H1 (cell line): ENCODE measurements around the gene CCDC195. TPM values are rescaled to one million over a fixed set of nuclear protein-coding genes. Genes with fewer than 3 reads are reported as not detected.
"Not testable (repeated sequence)": the region's sequence is repeated elsewhere in the genome, so short reads cannot be mapped to it uniquely, and the experiment has no call there.

Source experiments
- CTCF ChIA-PET: fragments of 300-600 bp; sonication (Branson Sonifier 250); formaldehyde crosslinking; loops from one replicate; lab custom pipeline; 2021; ENCODE audit not compliant: partially characterized antibody; lab: Charles Lee
- POLR2A ChIA-PET: fragments of 300-600 bp; sonication (Branson Sonifier 250); formaldehyde crosslinking; loops from one replicate; lab custom pipeline; 2021; ENCODE audit warnings: inconsistent platforms; ENCODE audit not compliant: partially characterized antibody; lab: Charles Lee
- DNase-seq, 2 experiments: peaks; one replicate each; pipeline versions ENCODE4 v3.0.0 to v3.0.0-alpha.2; 2010 to 2022; ENCODE audit warnings: low spot score in 2 of 2, low read depth in 1 of 2, mixed read lengths in 1 of 2
- FAIRE-seq: peaks from 2 replicates; lab custom pipeline; 2011; peaks lifted over from hg19 to GRCh38; lab: Jason Lieb, UNC
- H2AFZ ChIP-seq: 2 replicates; pipeline ENCODE4 v1.8.1; 2012; ENCODE audit warnings: low read length, inconsistent platforms
- H2AK5ac ChIP-seq: 2 replicates; pipeline ENCODE4 v1.6.1; 2013; ENCODE audit warnings: low read depth, low read length
- H2BK120ac ChIP-seq: replicated peaks from 2 replicates; pipeline ENCODE3; 2013; ENCODE audit warnings: low read depth, low read length, inconsistent platforms
- H2BK12ac ChIP-seq: 2 replicates; pipeline ENCODE4 v1.6.1; 2013; ENCODE audit warnings: low read depth, low read length
- H2BK15ac ChIP-seq: 2 replicates; pipeline ENCODE4 v1.6.1; 2013; ENCODE audit warnings: low read length
- H2BK20ac ChIP-seq: 2 replicates; pipeline ENCODE4 v1.6.1; 2013; ENCODE audit warnings: low read length
- H2BK5ac ChIP-seq: 2 replicates; pipeline ENCODE4 v1.6.1; 2013; ENCODE audit warnings: low read depth, low read length
- H3K14ac ChIP-seq: 2 replicates; pipeline ENCODE4 v1.6.1; 2013; ENCODE audit warnings: inconsistent platforms; ENCODE audit not compliant: insufficient read length
- H3K18ac ChIP-seq: 2 replicates; pipeline ENCODE4 v1.6.1; 2013; ENCODE audit warnings: low read length; ENCODE audit errors: extremely low read depth
- H3K23ac ChIP-seq: 2 replicates; pipeline ENCODE4 v1.6.1; 2013; ENCODE audit warnings: inconsistent platforms; ENCODE audit not compliant: insufficient read length
- H3K23me2 ChIP-seq: 2 replicates; pipeline ENCODE4 v1.6.1; 2013; ENCODE audit warnings: low read depth, low read length
- H3K27ac ChIP-seq: 2 replicates; pipeline ENCODE4 v1.6.1; 2011; ENCODE audit warnings: low read depth, low read length, inconsistent platforms
- H3K27me3 ChIP-seq, 4 experiments: replicated peaks in 1 of 4; 1 replicate in 1 of 4; 2 replicates in 3 of 4; pipeline versions ENCODE4 v1.6.1 to v1.8.1; 2011 to 2013; ENCODE audit warnings: low read length in 3 of 4, mild to moderate bottlenecking in 3 of 4, inconsistent platforms in 2 of 4, mixed read lengths in 2 of 4, moderate library complexity in 1 of 4; ENCODE audit not compliant: control insufficient read depth in 3 of 4, insufficient read depth in 3 of 4; ENCODE audit errors: extremely low read depth in 1 of 4
- H3K36me3 ChIP-seq, 4 experiments: 2 replicates each; pipeline versions ENCODE4 v1.6.1 to v1.8.1; 2011 to 2013; ENCODE audit warnings: mild to moderate bottlenecking in 4 of 4, low read length in 3 of 4, moderate library complexity in 2 of 4, control low read depth in 1 of 4, inconsistent platforms in 1 of 4; ENCODE audit not compliant: insufficient read depth in 4 of 4, control insufficient read depth in 2 of 4
- H3K4ac ChIP-seq: replicated peaks from 2 replicates; pipeline ENCODE3; 2013; ENCODE audit warnings: low read length, low read depth, mixed read lengths, inconsistent platforms; ENCODE audit not compliant: insufficient read length
- H3K4me1 ChIP-seq, 4 experiments: replicated peaks in 1 of 4; 1 replicate in 1 of 4; 2 replicates in 3 of 4; pipeline versions ENCODE4 v1.6.1 to v1.8.1; 2011 to 2013; ENCODE audit warnings: low read length in 3 of 4, inconsistent platforms in 2 of 4, mixed read lengths in 1 of 4; ENCODE audit not compliant: insufficient read depth in 4 of 4, control insufficient read depth in 3 of 4
- H3K4me2 ChIP-seq, 2 experiments: 2 replicates each; pipeline versions ENCODE4 v1.6.1 to v1.8.1; 2011 to 2013; ENCODE audit warnings: low read depth in 2 of 2, low read length in 2 of 2, control low read depth in 1 of 2, inconsistent platforms in 1 of 2, mild to moderate bottlenecking in 1 of 2; ENCODE audit not compliant: insufficient read depth in 1 of 2
- H3K4me3 ChIP-seq, 4 experiments: fragments of 200-600, 300-600 bp in 1 of 4; sonication (generic), shearing (Covaris generic), sonication (Bioruptor Twin) in 1 of 4; 2 replicates each; pipeline versions ENCODE4 v1.5.1 to v1.8.1; 2011 to 2016; ENCODE audit warnings: low read length in 4 of 4, low read depth in 3 of 4, control low read depth in 2 of 4, inconsistent platforms in 2 of 4, mild to moderate bottlenecking in 2 of 4, mixed read lengths in 1 of 4, moderate library complexity in 1 of 4; ENCODE audit not compliant: insufficient read depth in 2 of 4; ENCODE audit errors: extremely low read depth in 1 of 4
- H3K56ac ChIP-seq: replicated peaks from 2 replicates; pipeline ENCODE3; 2013; ENCODE audit warnings: low read depth, mild to moderate bottlenecking, mixed read lengths, low read length, inconsistent platforms; ENCODE audit not compliant: insufficient read length
- H3K79me1 ChIP-seq: 2 replicates; pipeline ENCODE4 v1.6.1; 2013; ENCODE audit warnings: low read depth, low read length, control low read depth
- H3K79me2 ChIP-seq, 2 experiments: 2 replicates each; pipeline versions ENCODE4 v1.6.1 to v1.8.1; 2012 to 2013; ENCODE audit warnings: low read length in 2 of 2, mild to moderate bottlenecking in 2 of 2, inconsistent platforms in 1 of 2; ENCODE audit not compliant: insufficient read depth in 2 of 2, control insufficient read depth in 1 of 2
- H3K9ac ChIP-seq, 4 experiments: replicated peaks in 1 of 4; 1 replicate in 1 of 4; 2 replicates in 3 of 4; pipeline versions ENCODE4 v1.6.1 to v1.8.1; 2011 to 2013; ENCODE audit warnings: low read depth in 3 of 4, low read length in 3 of 4, control low read depth in 2 of 4, mild to moderate bottlenecking in 2 of 4, moderate library complexity in 2 of 4, inconsistent platforms in 1 of 4; ENCODE audit errors: extremely low read depth in 1 of 4
- H3K9me3 ChIP-seq, 2 experiments: 2 replicates each; pipeline versions ENCODE4 v1.6.1 to v1.8.1; 2012 to 2013; ENCODE audit warnings: mild to moderate bottlenecking in 2 of 2, moderate library complexity in 2 of 2, control low read depth in 1 of 2, inconsistent platforms in 1 of 2, low read depth in 1 of 2, low read length in 1 of 2, mixed read lengths in 1 of 2; ENCODE audit not compliant: insufficient read depth in 2 of 2
- H4K20me1 ChIP-seq, 2 experiments: replicated peaks in 1 of 2; 2 replicates each; pipeline versions ENCODE3 to v1.8.1; 2011 to 2013; ENCODE audit warnings: inconsistent platforms in 2 of 2, low read length in 2 of 2, mild to moderate bottlenecking in 1 of 2; ENCODE audit not compliant: insufficient read depth in 2 of 2, control insufficient read depth in 1 of 2
- H4K5ac ChIP-seq: 2 replicates; pipeline ENCODE4 v1.6.1; 2013; ENCODE audit warnings: low read length, low read depth, mixed read lengths, inconsistent platforms; ENCODE audit not compliant: insufficient read length
- H4K8ac ChIP-seq: 2 replicates; pipeline ENCODE4 v1.8.0; 2013; ENCODE audit warnings: mild to moderate bottlenecking, moderate library complexity, low read length, inconsistent platforms; ENCODE audit not compliant: insufficient read depth; ENCODE audit errors: extremely low read depth
- H4K91ac ChIP-seq: replicated peaks from 2 replicates; pipeline ENCODE3; 2013; ENCODE audit warnings: low read length, mixed read lengths, inconsistent platforms; ENCODE audit not compliant: insufficient read length
- WGBS, 2 experiments: shearing (Covaris generic) in 1 of 2; methylation state at CpG; one replicate each; pipeline versions ENCODE4 v1.1.6 to v1.1.7; 2013 to 2015; ENCODE audit warnings: low lambda C conversion rate in 2 of 2, mixed read lengths in 2 of 2, inconsistent platforms in 1 of 2, low coverage in 1 of 2, missing lambda C conversion rate in 1 of 2; ENCODE audit not compliant: insufficient replicate concordance in 2 of 2, insufficient coverage in 1 of 2, insufficient read length in 1 of 2; ENCODE audit errors: extremely low coverage in 1 of 2, missing lambda C conversion rate in 1 of 2; 5-methylcytosine and 5-hydroxymethylcytosine counted together
- polyA plus RNA-seq, 7 experiments: library from polyadenylated mRNA; depleted of rRNA in 3 of 7; stranded (reverse) in 5 of 7; unstranded in 2 of 7; fragments of >200 nt in 5 of 7; fragments of 200-250 nt in 2 of 7; gene quantifications; 1 replicate in 5 of 7; 2 replicates in 1 of 7; 4 replicates in 1 of 7; pipeline versions ENCODE4 v1.2.1 to v1.2.3, GENCODE V29; 2011 to 2013; ENCODE audit warnings: missing spikeins in 2 of 7, mixed read lengths in 2 of 7
- total RNA-seq: library from RNA; stranded (reverse); fragmentation: NEBNext Ultra II Directional; extraction: Animal tissue kit (Norgen Biotek cat#: 25700); gene quantifications from 2 replicates; pipeline ENCODE4 v1.2.1, GENCODE V29; 2021

CCDC195 gene
- total and polyA plus RNA-seq, 2 of the 8 experiments (the other 6 are each of a cell fraction or from before 2014, with no cell fraction given), result not detected

DNA sequence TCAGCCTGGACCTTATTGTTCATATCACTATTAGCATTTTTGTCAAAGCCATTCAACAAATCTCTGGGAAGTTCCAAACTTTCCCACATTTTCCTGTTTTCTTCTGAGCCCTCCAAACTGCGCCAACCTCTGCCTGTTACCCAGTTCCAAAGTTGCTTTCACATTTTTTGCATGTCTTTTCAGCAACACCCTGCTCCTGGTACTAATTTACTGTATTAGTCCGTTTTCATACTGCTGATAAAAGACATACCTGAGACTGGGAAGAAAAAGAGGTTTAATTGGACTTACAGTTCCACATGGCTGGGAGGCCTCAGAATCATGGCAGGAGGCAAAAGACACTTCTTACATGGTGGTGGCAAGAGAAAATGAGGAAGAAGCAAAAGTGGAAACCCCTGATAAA is 52.8 kb downstream of the CCDC195 start:
- H3K79me1 ChIP-seq, FAIRE-seq, H2AFZ ChIP-seq, H3K23ac ChIP-seq, H3K9ac ChIP-seq, H3K56ac ChIP-seq, H3K4me1 ChIP-seq, POLR2A ChIA-PET, H4K8ac ChIP-seq, H2BK5ac ChIP-seq, H3K14ac ChIP-seq, H3K4me3 ChIP-seq, H3K18ac ChIP-seq, H3K79me2 ChIP-seq, DNase-seq, H2BK20ac ChIP-seq, H2AK5ac ChIP-seq, H3K36me3 ChIP-seq, H2BK120ac ChIP-seq, H2BK12ac ChIP-seq, H3K4ac ChIP-seq, H3K23me2 ChIP-seq, H2BK15ac ChIP-seq, H4K20me1 ChIP-seq, H4K5ac ChIP-seq, H3K4me2 ChIP-seq, H4K91ac ChIP-seq, H3K27me3 ChIP-seq, H3K27ac ChIP-seq: not testable (repeated sequence)
- WGBS, 2 experiments, result 76% methylated on average over 2 of the region's 2 CpGs; no CpG with 5 or more reads in 1 of the 2 experiments
- H3K9me3 ChIP-seq, result peaks cover 13 to 23% of the 10 kb centered on the region in 2 experiments
- CTCF ChIA-PET, result interaction anchor here (1.0 kb wide), 1 partner anchor 12 kb away, joined by 3 read pairs; no protein-coding TSS in a partner anchor

DNA sequence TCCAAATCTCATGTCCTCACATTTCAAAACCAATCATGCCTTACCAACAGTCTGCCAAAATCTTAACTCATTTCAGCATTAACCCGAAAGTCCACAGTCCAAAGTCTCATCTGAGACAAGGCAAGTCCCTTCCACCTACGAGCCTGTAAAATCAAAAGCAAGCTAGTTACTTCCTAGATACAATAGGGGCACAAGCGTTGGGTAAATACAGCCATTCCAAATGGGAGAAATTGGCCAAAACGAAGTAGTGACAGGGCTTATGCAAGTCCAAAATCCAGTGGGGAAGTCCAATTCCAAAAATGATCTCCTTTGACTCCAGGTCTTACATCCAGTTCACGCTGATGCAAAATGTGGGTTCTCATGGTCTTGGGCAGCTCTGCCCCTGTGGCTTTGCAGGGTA is 54.5 kb downstream of the CCDC195 start:
- H3K23ac ChIP-seq, H4K5ac ChIP-seq, H3K4me2 ChIP-seq, H2BK5ac ChIP-seq, H2BK12ac ChIP-seq, POLR2A ChIA-PET, H3K4ac ChIP-seq, H3K27me3 ChIP-seq, H2AFZ ChIP-seq, H3K18ac ChIP-seq, H3K56ac ChIP-seq, H3K36me3 ChIP-seq, H3K9ac ChIP-seq, H3K27ac ChIP-seq, H3K23me2 ChIP-seq, H3K79me1 ChIP-seq, H2BK20ac ChIP-seq, H4K8ac ChIP-seq, H3K79me2 ChIP-seq, H4K91ac ChIP-seq, H3K14ac ChIP-seq, H2AK5ac ChIP-seq, H2BK120ac ChIP-seq, H4K20me1 ChIP-seq, H3K4me1 ChIP-seq, H3K4me3 ChIP-seq, FAIRE-seq, H2BK15ac ChIP-seq, DNase-seq: not testable (repeated sequence)
- 92% methylated on average over 5 of the region's 5 CpGs; no CpG with 5 or more reads in 1 of the 2 experiments for WGBS, 2 experiments
- H3K9me3 ChIP-seq, result peaks cover 13 to 23% of the 10 kb centered on the region in 2 experiments
- CTCF ChIA-PET, result interaction anchor here (0.6 to 1.2 kb wide), 2 partner anchors 7 to 14 kb away, joined by 3 to 4 read pairs; no protein-coding TSS in a partner anchor
